ENCODE results near the gene C4B. TPM values are rescaled to one million over a fixed set of nuclear protein-coding genes. Genes with fewer than 3 reads are reported as not detected.
A peak's percentile ranks its signal among the peaks of the same experiment; 100 is the strongest.
"Not testable (repeated sequence)": the region's sequence is repeated elsewhere in the genome, so short reads cannot be mapped to it uniquely, and the experiment has no call there.

C4B gene
- polyA plus RNA-seq, 4 donors, result 9.6 to 87.6 (median 26.6) TPM

GRCh38 chr6:32047855-32048766 lies 33.5 kb downstream of the C4B start:
- Histone ChIP-seq H3K27me3 (ENCODE audit: control insufficient read depth in 3 of 3, insufficient read depth in 3 of 3, low read length in 3 of 3) (no peaks in the 10 kb centered on the region), H3K36me3 (ENCODE audit: control insufficient read depth in 3 of 3, insufficient read depth in 2 of 3, low read depth in 1 of 3, low read length in 3 of 3) (peaks cover 0 to 5% (median 0%) of the 10 kb centered on the region in 3 donors), H3K27ac (ENCODE audit: low read depth in 1 of 3, low read length in 2 of 3) (peak overlapping the region in 1 of 3 donors; percentile 52), H3K9me3 (ENCODE audit: control insufficient read depth in 2 of 2, insufficient read depth in 1 of 2, low read depth in 1 of 2, low read length in 1 of 2) (no peaks in the 10 kb centered on the region), H3K4me1 (ENCODE audit: control insufficient read depth in 3 of 3, insufficient read depth in 2 of 3, low read depth in 1 of 3, low read length in 2 of 3) (peaks cover 0 to 11% (median 0%) of the 10 kb centered on the region in 3 donors), H3K4me3 (ENCODE audit: low read depth in 1 of 3, low read length in 3 of 3) (no peak overlapping the region)
- 41 to 51% (median 45%) methylated on average over 42 of the region's 42 CpGs for WGBS, 3 donors
- peak; percentile 79 to 87 for DNase-seq
- no peak for FAIRE-seq

GRCh38 chr6:32049149-32049548 lies 34.6 kb downstream of the C4B start:
- DNase-seq; H3K4me3 ChIP-seq (ENCODE audit: low read depth in 1 of 3, low read length in 3 of 3); H3K27ac ChIP-seq (ENCODE audit: low read depth in 1 of 3, low read length in 2 of 3); H3K9me3 ChIP-seq (ENCODE audit: control insufficient read depth in 2 of 2, insufficient read depth in 1 of 2, low read depth in 1 of 2, low read length in 1 of 2); FAIRE-seq; H3K27me3 ChIP-seq (ENCODE audit: control insufficient read depth in 3 of 3, insufficient read depth in 3 of 3, low read length in 3 of 3); H3K36me3 ChIP-seq (ENCODE audit: control insufficient read depth in 3 of 3, insufficient read depth in 2 of 3, low read depth in 1 of 3, low read length in 3 of 3): not testable (repeated sequence)
- peaks cover 0 to 11% (median 0%) of the 10 kb centered on the region in 3 donors for H3K4me1 ChIP-seq (ENCODE audit: control insufficient read depth in 3 of 3, insufficient read depth in 2 of 3, low read depth in 1 of 3, low read length in 2 of 3)
- 93 to 95% (median 94%) methylated on average over 19 to 21 of the region's 21 CpGs for WGBS, 3 donors

DNA sequence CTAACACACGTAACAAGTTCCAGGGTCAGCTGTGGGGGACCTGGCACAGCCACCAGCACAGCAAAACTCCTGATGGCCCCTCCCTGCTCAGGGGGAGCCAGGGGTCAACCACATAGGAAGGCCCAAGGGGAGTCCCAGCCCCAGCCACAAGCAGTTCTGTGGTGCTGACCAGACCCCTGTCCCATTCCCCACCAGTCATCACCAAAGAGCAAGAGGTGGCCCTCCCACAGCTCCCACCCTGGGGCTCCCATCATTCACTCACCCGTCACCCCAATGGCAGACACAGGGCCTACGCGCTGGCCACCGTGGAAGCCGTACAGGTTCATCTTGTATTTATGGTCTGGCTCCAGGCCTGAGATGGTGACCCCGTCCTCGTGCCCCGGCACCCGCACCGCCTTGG lies 35.1 kb downstream of the C4B start:
- H3K27ac ChIP-seq (ENCODE audit: low read depth in 1 of 3, low read length in 2 of 3); FAIRE-seq; H3K27me3 ChIP-seq (ENCODE audit: control insufficient read depth in 3 of 3, insufficient read depth in 3 of 3, low read length in 3 of 3); H3K9me3 ChIP-seq (ENCODE audit: control insufficient read depth in 2 of 2, insufficient read depth in 1 of 2, low read depth in 1 of 2, low read length in 1 of 2); H3K4me3 ChIP-seq (ENCODE audit: low read depth in 1 of 3, low read length in 3 of 3); DNase-seq; H3K36me3 ChIP-seq (ENCODE audit: control insufficient read depth in 3 of 3, insufficient read depth in 2 of 3, low read depth in 1 of 3, low read length in 3 of 3): not testable (repeated sequence)
- peaks cover 0 to 11% (median 0%) of the 10 kb centered on the region in 3 donors for H3K4me1 ChIP-seq (ENCODE audit: control insufficient read depth in 3 of 3, insufficient read depth in 2 of 3, low read depth in 1 of 3, low read length in 2 of 3)
- WGBS, 3 donors, result 81 to 95% (median 87%) methylated on average over 6 to 11 of the region's 11 CpGs

- no peaks in the 10 kb centered on the region for H3K9me3 ChIP-seq (ENCODE audit: control insufficient read depth in 2 of 2, insufficient read depth in 1 of 2, low read depth in 1 of 2, low read length in 1 of 2)
- FAIRE-seq (no peak), DNase-seq (no peak)
- no peak overlapping the region for H3K4me3 ChIP-seq (ENCODE audit: low read depth in 1 of 3, low read length in 3 of 3)
- no peaks in the 10 kb centered on the region for H3K27me3 ChIP-seq (ENCODE audit: control insufficient read depth in 3 of 3, insufficient read depth in 3 of 3, low read length in 3 of 3)
- no peak overlapping the region for H3K27ac ChIP-seq (ENCODE audit: low read depth in 1 of 3, low read length in 2 of 3)
- peaks cover 0 to 7% (median 0%) of the 10 kb centered on the region in 3 donors for H3K36me3 ChIP-seq (ENCODE audit: control insufficient read depth in 3 of 3, insufficient read depth in 2 of 3, low read depth in 1 of 3, low read length in 3 of 3)
- peaks cover 0 to 11% (median 0%) of the 10 kb centered on the region in 3 donors for H3K4me1 ChIP-seq (ENCODE audit: control insufficient read depth in 3 of 3, insufficient read depth in 2 of 3, low read depth in 1 of 3, low read length in 2 of 3)
- 55 to 65% (median 65%) methylated on average over 5 of the region's 5 CpGs for WGBS, 3 donors
Observed at GRCh38 chr6:32050562-32050961, 36.0 kb downstream of the C4B start.

DNA sequence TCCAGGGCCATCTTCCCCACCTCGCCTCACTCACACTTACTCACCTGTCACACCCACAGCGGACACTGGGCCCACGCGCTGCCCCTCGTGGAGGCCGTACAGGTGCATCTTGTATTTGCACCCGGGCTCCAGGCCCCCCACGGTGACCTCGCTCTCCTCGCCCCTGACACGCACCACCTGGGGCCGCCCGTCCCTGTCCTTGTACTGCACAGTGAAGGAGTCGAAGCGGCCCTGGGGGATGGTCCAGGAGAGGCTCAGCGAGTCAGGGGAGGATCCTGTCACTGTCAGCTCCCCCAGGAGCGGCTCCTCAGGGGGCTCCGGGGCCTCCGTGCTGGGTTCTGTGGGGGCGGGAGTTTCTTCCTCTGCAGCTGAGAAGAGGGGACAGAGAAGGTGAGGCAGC lies 38.0 kb downstream of the C4B start:
- H3K27ac ChIP-seq (ENCODE audit: low read depth in 1 of 3, low read length in 2 of 3); FAIRE-seq; H3K9me3 ChIP-seq (ENCODE audit: control insufficient read depth in 2 of 2, insufficient read depth in 1 of 2, low read depth in 1 of 2, low read length in 1 of 2); H3K27me3 ChIP-seq (ENCODE audit: control insufficient read depth in 3 of 3, insufficient read depth in 3 of 3, low read length in 3 of 3); DNase-seq; H3K4me3 ChIP-seq (ENCODE audit: low read depth in 1 of 3, low read length in 3 of 3); H3K4me1 ChIP-seq (ENCODE audit: control insufficient read depth in 3 of 3, insufficient read depth in 2 of 3, low read depth in 1 of 3, low read length in 2 of 3); H3K36me3 ChIP-seq (ENCODE audit: control insufficient read depth in 3 of 3, insufficient read depth in 2 of 3, low read depth in 1 of 3, low read length in 3 of 3): not testable (repeated sequence)
- WGBS, 3 donors, result 82 to 85% (median 84%) methylated on average over 19 to 20 of the region's 20 CpGs

DNA sequence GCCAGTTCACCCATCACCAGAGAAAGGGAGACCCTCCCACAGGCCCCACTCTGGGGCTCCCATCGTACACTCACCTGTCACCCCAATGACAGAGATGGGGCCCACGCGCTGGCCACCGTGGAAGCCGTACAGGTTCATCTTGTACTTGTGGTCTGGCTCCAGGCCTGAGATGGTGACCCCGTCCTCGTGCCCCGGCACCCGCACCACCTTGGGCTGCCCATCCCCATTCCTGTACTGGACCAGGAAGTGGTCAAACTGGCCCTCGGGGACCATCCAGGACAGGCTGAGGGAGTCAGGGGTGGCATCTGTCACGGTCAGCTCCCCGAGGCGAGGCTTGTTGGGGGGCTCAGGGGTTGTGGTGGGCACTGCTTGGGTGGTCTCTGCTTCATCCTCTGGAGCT lies 38.7 kb downstream of the C4B start:
- H3K9me3 ChIP-seq (ENCODE audit: control insufficient read depth in 2 of 2, insufficient read depth in 1 of 2, low read depth in 1 of 2, low read length in 1 of 2); FAIRE-seq; DNase-seq; H3K27me3 ChIP-seq (ENCODE audit: control insufficient read depth in 3 of 3, insufficient read depth in 3 of 3, low read length in 3 of 3); H3K36me3 ChIP-seq (ENCODE audit: control insufficient read depth in 3 of 3, insufficient read depth in 2 of 3, low read depth in 1 of 3, low read length in 3 of 3); H3K4me1 ChIP-seq (ENCODE audit: control insufficient read depth in 3 of 3, insufficient read depth in 2 of 3, low read depth in 1 of 3, low read length in 2 of 3); H3K4me3 ChIP-seq (ENCODE audit: low read depth in 1 of 3, low read length in 3 of 3); H3K27ac ChIP-seq (ENCODE audit: low read depth in 1 of 3, low read length in 2 of 3): not testable (repeated sequence)
- 87 to 91% (median 89%) methylated on average over 13 of the region's 13 CpGs for WGBS, 3 donors

GRCh38 chr6:32055756-32056155 lies 41.2 kb downstream of the C4B start:
- WGBS, 3 donors, result 88 to 94% (median 94%) methylated on average over 19 to 21 of the region's 21 CpGs
- not testable (repeated sequence) for DNase-seq; H3K27ac ChIP-seq (ENCODE audit: low read depth in 1 of 3, low read length in 2 of 3); H3K9me3 ChIP-seq (ENCODE audit: control insufficient read depth in 2 of 2, insufficient read depth in 1 of 2, low read depth in 1 of 2, low read length in 1 of 2); FAIRE-seq; H3K27me3 ChIP-seq (ENCODE audit: control insufficient read depth in 3 of 3, insufficient read depth in 3 of 3, low read length in 3 of 3); H3K4me3 ChIP-seq (ENCODE audit: low read depth in 1 of 3, low read length in 3 of 3); H3K4me1 ChIP-seq (ENCODE audit: control insufficient read depth in 3 of 3, insufficient read depth in 2 of 3, low read depth in 1 of 3, low read length in 2 of 3)
- peaks cover 0 to 10% (median 0%) of the 10 kb centered on the region in 3 donors for H3K36me3 ChIP-seq (ENCODE audit: control insufficient read depth in 3 of 3, insufficient read depth in 2 of 3, low read depth in 1 of 3, low read length in 3 of 3)

DNA sequence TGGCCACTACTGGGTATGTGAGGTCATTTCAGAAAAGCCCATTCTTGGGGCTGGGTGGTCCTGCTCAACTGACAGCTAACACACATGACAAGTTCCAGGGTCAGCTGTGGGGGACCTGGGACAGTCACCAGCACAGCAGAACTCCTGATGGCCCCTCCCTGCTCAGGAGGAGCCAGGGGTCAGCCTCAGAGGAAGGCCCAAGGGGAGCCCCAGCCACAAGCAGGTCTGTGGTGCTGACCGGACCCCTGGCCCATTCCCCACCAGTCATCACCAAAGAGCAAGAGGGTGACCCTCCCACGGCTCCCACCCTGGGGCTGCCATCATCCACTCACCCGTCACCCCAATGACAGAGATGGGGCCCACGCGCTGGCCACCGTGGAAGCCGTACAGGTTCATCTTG lies 41.7 kb downstream of the C4B start:
- DNase-seq (no peak), FAIRE-seq (no peak)
- WGBS, 3 donors, result 89 to 90% (median 89%) methylated on average over 7 of the region's 7 CpGs
- Histone ChIP-seq H3K9me3 (ENCODE audit: control insufficient read depth in 2 of 2, insufficient read depth in 1 of 2, low read depth in 1 of 2, low read length in 1 of 2) (no peaks in the 10 kb centered on the region), H3K36me3 (ENCODE audit: control insufficient read depth in 3 of 3, insufficient read depth in 2 of 3, low read depth in 1 of 3, low read length in 3 of 3) (peaks cover 0 to 12% (median 0%) of the 10 kb centered on the region in 3 donors), H3K4me3 (ENCODE audit: low read depth in 1 of 3, low read length in 3 of 3) (no peak overlapping the region), H3K4me1 (ENCODE audit: control insufficient read depth in 3 of 3, insufficient read depth in 2 of 3, low read depth in 1 of 3, low read length in 2 of 3) (no peaks in the 10 kb centered on the region), H3K27ac (ENCODE audit: low read depth in 1 of 3, low read length in 2 of 3) (no peak overlapping the region), H3K27me3 (ENCODE audit: control insufficient read depth in 3 of 3, insufficient read depth in 3 of 3, low read length in 3 of 3) (no peaks in the 10 kb centered on the region)

Data from small intestine (tissue), 7 donors.